ENCODE measurements around the gene GPC4.

The GPC4 gene

GRCh38 chrX:133375615-133376340 is 39.5 kb downstream of the GPC4 start:
- H3K4me2 ChIP-seq (ENCODE audit: low read depth, low read length, poor library complexity, severe bottlenecking) = no peak overlapping the region
- no peaks in the 10 kb centered on the region for H3K27me3 ChIP-seq (ENCODE audit: low read length)

GRCh38 chrX:133374874-133375387 is 40.4 kb downstream of the GPC4 start:
- Histone ChIP-seq H3K4me3 (ENCODE audit: insufficient read depth, low read length, poor library complexity, severe bottlenecking) (no peak overlapping the region), H3K4me2 (ENCODE audit: low read depth, low read length, poor library complexity, severe bottlenecking) (no peak overlapping the region), H4K20me1 (ENCODE audit: low read depth, low read length) (no peaks in the 10 kb centered on the region), H3K9ac (ENCODE audit: low read length) (no peak overlapping the region), H3K9me2 (replicated peaks; ENCODE audit: insufficient read depth, low read length) (no peaks in the 10 kb centered on the region), H3K9me3 (ENCODE audit: insufficient read depth, low read length) (no peaks in the 10 kb centered on the region), H3K27ac (ENCODE audit: low read depth, low read length) (no peak overlapping the region), H2AFZ (ENCODE audit: low read depth, low read length, severe bottlenecking) (no peak overlapping the region), H3K79me2 (ENCODE audit: insufficient read depth, low read length) (no peaks in the 10 kb centered on the region), H3F3A (ENCODE audit: insufficient read depth) (no peaks in the 10 kb centered on the region), H3K36me3 (ENCODE audit: low read length) (no peaks in the 10 kb centered on the region), H3K27me3 (ENCODE audit: low read length) (no peaks in the 10 kb centered on the region)
- TF ChIP-seq EZH2phosphoT487 (conservative IDR thresholded peaks at IDR 0.05; ENCODE audit: low read length) (no peak), CTCF (IDR thresholded peaks at IDR 0.05; ENCODE audit: insufficient read depth, low read length, poor library complexity, severe bottlenecking) (no peak)

More at GRCh38 chrX:133375615-133376340, 39.5 kb downstream of the GPC4 start:
- H2AFZ ChIP-seq (ENCODE audit: low read depth, low read length, severe bottlenecking) = no peak overlapping the region
- H3K4me3 ChIP-seq (ENCODE audit: insufficient read depth, low read length, poor library complexity, severe bottlenecking) = no peak overlapping the region
- no peaks in the 10 kb centered on the region for H3F3A ChIP-seq (ENCODE audit: insufficient read depth)
- no peaks in the 10 kb centered on the region for H3K9me2 ChIP-seq (replicated peaks; ENCODE audit: insufficient read depth, low read length)
- no peak overlapping the region for H3K27ac ChIP-seq (ENCODE audit: low read depth, low read length)
- TF ChIP-seq EZH2phosphoT487 (conservative IDR thresholded peaks at IDR 0.05; ENCODE audit: low read length) = no peak
- no peak for TF ChIP-seq CTCF (IDR thresholded peaks at IDR 0.05; ENCODE audit: insufficient read depth, low read length, poor library complexity, severe bottlenecking)
- no peaks in the 10 kb centered on the region for H3K36me3 ChIP-seq (ENCODE audit: low read length)
- no peaks in the 10 kb centered on the region for H4K20me1 ChIP-seq (ENCODE audit: low read depth, low read length)
- no peaks in the 10 kb centered on the region for H3K79me2 ChIP-seq (ENCODE audit: insufficient read depth, low read length)
- no peak overlapping the region for H3K9ac ChIP-seq (ENCODE audit: low read length)
- no peaks in the 10 kb centered on the region for H3K9me3 ChIP-seq (ENCODE audit: insufficient read depth, low read length)

GRCh38 chrX:133373386-133374079 is 41.8 kb downstream of the GPC4 start:
- no peaks in the 10 kb centered on the region for H3K36me3 ChIP-seq (ENCODE audit: low read length)

More at GRCh38 chrX:133373386-133374079, 41.8 kb downstream of the GPC4 start:
- no peaks in the 10 kb centered on the region for H3K79me2 ChIP-seq (ENCODE audit: insufficient read depth, low read length)
- no peaks in the 10 kb centered on the region for H4K20me1 ChIP-seq (ENCODE audit: low read depth, low read length)
- H2AFZ ChIP-seq (ENCODE audit: low read depth, low read length, severe bottlenecking) = no peak overlapping the region
- no peak for TF ChIP-seq EZH2phosphoT487 (conservative IDR thresholded peaks at IDR 0.05; ENCODE audit: low read length)
- no peak for TF ChIP-seq CTCF (IDR thresholded peaks at IDR 0.05; ENCODE audit: insufficient read depth, low read length, poor library complexity, severe bottlenecking)
- H3K9me3 ChIP-seq (ENCODE audit: insufficient read depth, low read length) = no peaks in the 10 kb centered on the region
- no peak overlapping the region for H3K9ac ChIP-seq (ENCODE audit: low read length)
- no peak overlapping the region for H3K4me3 ChIP-seq (ENCODE audit: insufficient read depth, low read length, poor library complexity, severe bottlenecking)
- no peak overlapping the region for H3K4me2 ChIP-seq (ENCODE audit: low read depth, low read length, poor library complexity, severe bottlenecking)
- H3K27ac ChIP-seq (ENCODE audit: low read depth, low read length) = no peak overlapping the region
- H3F3A ChIP-seq (ENCODE audit: insufficient read depth) = no peaks in the 10 kb centered on the region
- no peaks in the 10 kb centered on the region for H3K9me2 ChIP-seq (replicated peaks; ENCODE audit: insufficient read depth, low read length)
- H3K27me3 ChIP-seq (ENCODE audit: low read length) = no peaks in the 10 kb centered on the region

Measured in SU-DHL-6 (cell line).